GM12878 (cell line): ENCODE results near the gene KPNA5. TPM values are rescaled to one million over a fixed set of nuclear protein-coding genes. Genes with fewer than 3 reads are reported as not detected.

Source experiments
- ATAC-seq: fragments of 200-7000 bp; cut with Tn5 transposase; 3 replicates; pipeline ENCODE4 v1.9.1; 2020; ENCODE audit warnings: mild to moderate bottlenecking, moderate library complexity
- BruUV-seq: library from RNA; stranded (reverse); fragments of 400-500 nt; replicated peaks from 2 replicates; lab custom pipeline; 2021; lab: Mats Ljungman, UMichigan
- CTCF ChIA-PET: fragments of 300-600 bp; sonication (Branson Sonifier 250); formaldehyde crosslinking; extraction: SDS; loops from one replicate; lab custom pipeline; 2021; ENCODE audit warnings: inconsistent platforms; lab: Yijun Ruan, JAX
- POLR2A ChIA-PET: fragments of 350-600 bp; formaldehyde crosslinking; extraction: SDS; loops from one replicate; lab custom pipeline; 2021; ENCODE audit warnings: inconsistent platforms; lab: Charles Lee
- RAD21 ChIA-PET: fragments of 300-600 bp; sonication (Branson Sonifier 250); formaldehyde crosslinking; loops from one replicate; lab custom pipeline; 2023; ENCODE audit warnings: antibody characterized with exemption; ENCODE audit not compliant: unreplicated experiment; lab: Charles Lee
- SMC1A ChIA-PET: fragments of 300-600 bp; sonication (Branson Sonifier 250); formaldehyde crosslinking; loops from one replicate; lab custom pipeline; 2023; ENCODE audit not compliant: unreplicated experiment, uncharacterized antibody; lab: Charles Lee
- DNase-seq: peaks from one replicate; pipeline ENCODE4 v3.0.0-alpha.2; 2011; ENCODE audit warnings: low read depth, low spot score
- FAIRE-seq: peaks from 3 replicates; lab custom pipeline; 2011; peaks lifted over from hg19 to GRCh38; lab: Jason Lieb, UNC
- H2AFZ ChIP-seq: 2 replicates; pipeline ENCODE4 v1.6.0; 2011; ENCODE audit warnings: low read depth, low read length, control low read depth; ENCODE audit not compliant: control insufficient read depth
- H3K27ac ChIP-seq: 2 replicates; pipeline ENCODE4 v1.5.1; 2011; ENCODE audit warnings: control low read depth; ENCODE audit not compliant: control insufficient read depth, insufficient read depth
- H3K27me3 ChIP-seq, 2 experiments: replicated peaks in 1 of 2; 2 replicates each; pipeline versions ENCODE4 v1.6.0 to v1.6.1; 2011; ENCODE audit warnings: low read length in 1 of 2; ENCODE audit not compliant: control insufficient read depth in 2 of 2, insufficient read depth in 2 of 2
- H3K36me3 ChIP-seq, 2 experiments: 2 replicates each; pipeline ENCODE4 v1.5.1; 2011; ENCODE audit warnings: low read length in 1 of 2; ENCODE audit not compliant: control insufficient read depth in 2 of 2, insufficient read depth in 2 of 2
- H3K4me1 ChIP-seq: 2 replicates; pipeline ENCODE4 v1.6.1; 2011; ENCODE audit warnings: mild to moderate bottlenecking, low read length, moderate library complexity, mixed read lengths; ENCODE audit not compliant: control insufficient read depth, insufficient read depth
- H3K4me2 ChIP-seq: 2 replicates; pipeline ENCODE4 v1.6.0; 2011; ENCODE audit warnings: control low read depth; ENCODE audit not compliant: control insufficient read depth, insufficient read depth
- H3K4me3 ChIP-seq: fragments of 200-600 bp; sonication (generic); 2 replicates; pipeline ENCODE4 v1.5.1; 2016
- H3K79me2 ChIP-seq: 2 replicates; pipeline ENCODE4 v1.6.0; 2011; ENCODE audit warnings: low read length; ENCODE audit not compliant: control insufficient read depth, insufficient read depth
- H3K9ac ChIP-seq: 2 replicates; pipeline ENCODE4 v1.8.0; 2011; ENCODE audit warnings: low read length, control low read depth, mixed read lengths; ENCODE audit not compliant: control insufficient read depth, insufficient read depth
- H3K9me3 ChIP-seq: replicated peaks from 3 replicates; pipeline ENCODE4 v1.5.1; 2011; ENCODE audit warnings: mild to moderate bottlenecking, low read length; ENCODE audit not compliant: control insufficient read depth, insufficient read depth
- H4K20me1 ChIP-seq: 2 replicates; pipeline ENCODE4 v1.6.0; 2011; ENCODE audit not compliant: control insufficient read depth, insufficient read depth
- CEBPB ChIP-seq, 2 experiments: fragments of 150-350 bp in 1 of 2; IDR thresholded peaks; 2 replicates each; pipeline ENCODE4 v1.6.1; 2012 to 2014; ENCODE audit warnings: low read depth in 2 of 2, low read length in 2 of 2, borderline replicate concordance in 1 of 2, inconsistent platforms in 1 of 2
- EP300 ChIP-seq, 2 experiments: fragments of 150-350 bp in 1 of 2; IDR thresholded peaks; 2 replicates each; pipeline ENCODE4 v1.6.1; 2011 to 2012; ENCODE audit warnings: low read depth in 2 of 2, low read length in 2 of 2, borderline replicate concordance in 1 of 2, improper control_type of control experiment in 1 of 2, inconsistent platforms in 1 of 2; ENCODE audit not compliant: control insufficient read depth in 1 of 2
- HCFC1 ChIP-seq: fragments of 150-350 bp; IDR thresholded peaks from 2 replicates; pipeline ENCODE4 v1.6.1; 2014; ENCODE audit warnings: low read length
- IRF3 ChIP-seq: fragments of 450-650 bp; IDR thresholded peaks from 2 replicates; pipeline ENCODE4 v1.6.1; 2014; ENCODE audit warnings: mild to moderate bottlenecking
- KAT2A ChIP-seq: conservative IDR thresholded peaks from 2 replicates; pipeline ENCODE4 v1.6.1; 2011; ENCODE audit warnings: low read depth, low read length; ENCODE audit not compliant: control insufficient read depth
- KLF5 ChIP-seq: fragments of 450-650 bp; IDR thresholded peaks from 2 replicates; pipeline ENCODE4 v1.6.1; 2014; ENCODE audit warnings: mild to moderate bottlenecking; ENCODE audit not compliant: partially characterized antibody
- NFYA ChIP-seq: IDR thresholded peaks from 2 replicates; pipeline ENCODE4 v1.6.1; 2011; ENCODE audit warnings: low read depth, mild to moderate bottlenecking, low read length, improper control_type of control experiment, borderline replicate concordance
- POLR2AphosphoS5 ChIP-seq: IDR thresholded peaks from 2 replicates; pipeline ENCODE4 v1.6.1; 2011; ENCODE audit warnings: mild to moderate bottlenecking, low read length, inconsistent platforms
- SP1 ChIP-seq: IDR thresholded peaks from one replicate; pipeline ENCODE4 v1.6.1; 2011; ENCODE audit warnings: low read depth, low read length
- TCF12 ChIP-seq: IDR thresholded peaks from 2 replicates; pipeline ENCODE4 v1.6.1; 2011; ENCODE audit warnings: low read depth, mild to moderate bottlenecking, low read length
- TCF7 ChIP-seq: IDR thresholded peaks from 2 replicates; pipeline ENCODE4 v1.6.1; 2014; ENCODE audit warnings: antibody characterized with exemption, borderline replicate concordance
- YBX1 ChIP-seq: fragments of 450-650 bp; IDR thresholded peaks from 2 replicates; pipeline ENCODE4 v1.6.1; 2016; ENCODE audit warnings: antibody characterized with exemption
- in situ Hi-C: fragments of 300-500 bp; cut with MboI; formaldehyde crosslinking; loops from 9 replicates; pipeline ENCODE4 v1.14.3; 2018; ENCODE audit warnings: mixed read lengths
- intact Hi-C: fragments of 100-400 bp; cut with micrococcal nuclease; formaldehyde crosslinking; loops from one replicate; pipeline ENCODE4 v1.14.2; 2022; ENCODE audit not compliant: unreplicated experiment
- polyA plus RNA-seq, 11 experiments: library from polyadenylated mRNA; depleted of rRNA in 4 of 11; unstranded in 6 of 11; stranded (reverse) in 5 of 11; fragments of >200 nt; fragmentation: Nextera tagmentation in 4 of 11; fragmentation: Illumina TruSeq in 1 of 11; extraction: Ambion mirVana in 4 of 11; extraction: Trizol in 1 of 11; gene quantifications; 1 replicate in 1 of 11; 2 replicates in 10 of 11; pipeline versions ENCODE4 v1.2.1 to v1.2.3, GENCODE V29; 2011 to 2016; ENCODE audit warnings: inconsistent platforms in 2 of 11, missing spikeins in 2 of 11, low read depth in 1 of 11
- total RNA-seq, 4 experiments: library from RNA; depleted of rRNA in 3 of 4; stranded (reverse); fragments of >200 nt in 3 of 4; fragmentation: Illumina TruSeq in 1 of 4; extraction: Trizol in 1 of 4; gene quantifications; 2 replicates each; pipeline versions ENCODE4 v1.2.1 to v1.2.3, GENCODE V29; 2013 to 2021

Gene KPNA5
- total and polyA plus RNA-seq, 10 of the 15 experiments (the other 5 are each of a cell fraction or from before 2014, with no cell fraction given), result 1.9 to 7.6 (median 4.5) TPM

GRCh38 chr6:116726947-116727346, 45.9 kb downstream of the KPNA5 start:
- POLR2A ChIA-PET, result no interaction called here
- no peaks in the 10 kb centered on the region for H3K9me3 ChIP-seq
- H3K4me3 ChIP-seq, result no peak overlapping the region
- SMC1A ChIA-PET, result no interaction called here
- no peaks in the 10 kb centered on the region for H4K20me1 ChIP-seq
- H3K4me2 ChIP-seq, result no peak overlapping the region
- H2AFZ ChIP-seq, result no peak overlapping the region
- ATAC-seq (no peak), DNase-seq (no peak), FAIRE-seq (no peak)
- H3K9ac ChIP-seq, result no peak overlapping the region
- TF ChIP-seq TCF7 (no peak), POLR2AphosphoS5 (no peak), YBX1 (no peak), HCFC1 (no peak), SP1 (no peak), KLF5 (no peak), KAT2A (no peak), EP300 (IDR thresholded peaks at IDR 0.05; ENCODE audit: borderline replicate concordance in 1 of 2, control insufficient read depth in 1 of 2, low read depth in 2 of 2, low read length in 2 of 2) (no peak), CEBPB (IDR thresholded peaks at IDR 0.05; ENCODE audit: borderline replicate concordance in 1 of 2, low read depth in 2 of 2, low read length in 2 of 2) (no peak), TCF12 (no peak), IRF3 (no peak), NFYA (no peak)
- intact Hi-C loops, result no loop called here
- H3K79me2 ChIP-seq, result no peaks in the 10 kb centered on the region
- H3K27ac ChIP-seq, result no peak overlapping the region
- no peaks in the 10 kb centered on the region for H3K4me1 ChIP-seq
- H3K27me3 ChIP-seq, result no peaks in the 10 kb centered on the region
- RAD21 ChIA-PET, result no interaction called here
- CTCF ChIA-PET, result no interaction called here
- H3K36me3 ChIP-seq, result peaks cover 0 to 5% of the 10 kb centered on the region in 2 experiments; a peak in 3 of 4 replicates
- BruUV-seq, result no TSS peak
- in situ Hi-C loops, result no loop called here
